Neuronal stem cell (in vitro differentiated cells): ENCODE results near the gene PPP1R3F.
"Not testable (repeated sequence)": the region's sequence is repeated elsewhere in the genome, so short reads cannot be mapped to it uniquely, and the experiment has no call there.

Experiments used
- DNase-seq: peaks from one replicate; pipeline ENCODE4 v3.0.0-alpha.2; 2013; ENCODE audit warnings: low spot score
- H2AFZ ChIP-seq: one replicate; pipeline ENCODE4 v1.6.1; 2013; ENCODE audit warnings: mild to moderate bottlenecking, low read length, inconsistent platforms
- H2AK5ac ChIP-seq: 2 replicates; pipeline ENCODE4 v1.6.1; 2013; ENCODE audit warnings: low read depth, mild to moderate bottlenecking, inconsistent platforms, low read length, moderate library complexity, mixed read lengths
- H2BK120ac ChIP-seq: 2 replicates; pipeline ENCODE4 v1.6.1; 2013; ENCODE audit warnings: low read depth, mild to moderate bottlenecking, inconsistent platforms, low read length, moderate library complexity, mixed read lengths
- H2BK12ac ChIP-seq: one replicate; pipeline ENCODE4 v1.6.1; 2013; ENCODE audit warnings: low read length, inconsistent platforms
- H2BK15ac ChIP-seq: 2 replicates; pipeline ENCODE4 v1.6.1; 2013; ENCODE audit warnings: mild to moderate bottlenecking, low read length, inconsistent platforms, mixed read lengths
- H2BK5ac ChIP-seq: one replicate; pipeline ENCODE4 v1.6.1; 2013; ENCODE audit warnings: inconsistent platforms, mild to moderate bottlenecking, low read length, moderate library complexity
- H3K14ac ChIP-seq: one replicate; pipeline ENCODE4 v1.6.1; 2013; ENCODE audit warnings: low read length, inconsistent platforms
- H3K18ac ChIP-seq: 2 replicates; pipeline ENCODE4 v1.6.1; 2013; ENCODE audit warnings: low read length, inconsistent platforms
- H3K23ac ChIP-seq: 2 replicates; pipeline ENCODE4 v1.6.1; 2013; ENCODE audit warnings: low read depth, mild to moderate bottlenecking, mixed read lengths, low read length, inconsistent platforms; ENCODE audit not compliant: poor library complexity
- H3K27ac ChIP-seq: replicated peaks from 3 replicates; pipeline ENCODE4 v1.5.1; 2013; ENCODE audit warnings: low read length, inconsistent platforms
- H3K27me3 ChIP-seq, 3 experiments: 2 replicates each; pipeline ENCODE4 v1.6.1; 2013; ENCODE audit warnings: low read length in 3 of 3, mild to moderate bottlenecking in 2 of 3, inconsistent platforms in 1 of 3, low read depth in 1 of 3, mixed read lengths in 1 of 3, moderate library complexity in 1 of 3; ENCODE audit not compliant: control insufficient read depth in 3 of 3, insufficient read depth in 3 of 3
- H3K36me3 ChIP-seq, 2 donors: replicated peaks in 1 of 2; 2 replicates each; pipeline ENCODE4 v1.6.1; 2013; ENCODE audit warnings: low read length in 2 of 2; ENCODE audit not compliant: control insufficient read depth in 2 of 2, insufficient read depth in 2 of 2
- H3K4ac ChIP-seq: 2 replicates; pipeline ENCODE4 v1.6.1; 2013; ENCODE audit warnings: inconsistent platforms, mild to moderate bottlenecking, low read length, moderate library complexity
- H3K4me1 ChIP-seq, 2 donors: 1 replicate in 1 of 2; 2 replicates in 1 of 2; pipeline ENCODE4 v1.6.1; 2013; ENCODE audit warnings: low read length in 2 of 2, low read depth in 1 of 2; ENCODE audit not compliant: control insufficient read depth in 2 of 2, insufficient read depth in 1 of 2
- H3K4me2 ChIP-seq: one replicate; pipeline ENCODE4 v1.6.1; 2013; ENCODE audit warnings: mild to moderate bottlenecking, low read length, inconsistent platforms; ENCODE audit not compliant: insufficient read depth, poor library complexity, severe bottlenecking
- H3K4me3 ChIP-seq, 2 donors: 2 replicates each; pipeline ENCODE4 v1.5.1; 2013; ENCODE audit warnings: low read length in 2 of 2, mild to moderate bottlenecking in 2 of 2, inconsistent platforms in 1 of 2, moderate library complexity in 1 of 2
- H3K79me1 ChIP-seq: one replicate; pipeline ENCODE4 v1.6.1; 2013; ENCODE audit warnings: low read depth, mild to moderate bottlenecking, inconsistent platforms, low read length, moderate library complexity
- H3K9ac ChIP-seq: one replicate; pipeline ENCODE4 v1.6.1; 2013; ENCODE audit warnings: mild to moderate bottlenecking, low read depth, low read length, inconsistent platforms; ENCODE audit not compliant: poor library complexity
- H3K9me3 ChIP-seq, 2 donors: replicated peaks in 1 of 2; 2 replicates each; pipeline versions ENCODE3 to v1.6.1; 2013; ENCODE audit warnings: low read length in 2 of 2, mild to moderate bottlenecking in 2 of 2, inconsistent platforms in 1 of 2, low read depth in 1 of 2, mixed read lengths in 1 of 2, moderate library complexity in 1 of 2; ENCODE audit not compliant: control insufficient read depth in 2 of 2, insufficient read depth in 1 of 2
- H4K8ac ChIP-seq: one replicate; pipeline ENCODE4 v1.6.1; 2013; ENCODE audit warnings: low read depth, mild to moderate bottlenecking, inconsistent platforms, low read length, moderate library complexity
- H4K91ac ChIP-seq: one replicate; pipeline ENCODE4 v1.6.1; 2013; ENCODE audit warnings: low read length, low read depth, mild to moderate bottlenecking, inconsistent platforms; ENCODE audit not compliant: poor library complexity
- WGBS, 2 donors: extraction: QIAGEN DNeasy Blood & Tissue Kit; methylation state at CpG; one replicate each; pipeline ENCODE4 v1.1.7; 2013; ENCODE audit warnings: missing lambda C conversion rate in 2 of 2, mixed read lengths in 1 of 2; ENCODE audit not compliant: insufficient read length in 2 of 2, insufficient replicate concordance in 1 of 2; ENCODE audit errors: extremely low coverage in 2 of 2; 5-methylcytosine and 5-hydroxymethylcytosine counted together

The PPP1R3F gene

GRCh38 chrX:49312176-49312575 lies 42.6 kb downstream of the PPP1R3F start:
- H2AFZ ChIP-seq = no peak overlapping the region
- no peak overlapping the region for H2AK5ac ChIP-seq
- H3K36me3 ChIP-seq = no peaks in the 10 kb centered on the region
- peaks cover 0 to 2% of the 10 kb centered on the region in 2 donors for H3K4me1 ChIP-seq
- H4K91ac ChIP-seq = no peak overlapping the region
- H3K9me3 ChIP-seq = no peaks in the 10 kb centered on the region
- H3K9ac ChIP-seq = no peak overlapping the region
- H3K27ac ChIP-seq = no peak overlapping the region
- H3K4me2 ChIP-seq = no peak overlapping the region
- no peak overlapping the region for H3K4ac ChIP-seq
- H2BK12ac ChIP-seq = no peak overlapping the region
- H2BK120ac ChIP-seq = no peak overlapping the region
- no peak for DNase-seq
- H2BK15ac ChIP-seq = no peak overlapping the region
- no peak overlapping the region for H3K18ac ChIP-seq
- no peak overlapping the region for H3K23ac ChIP-seq
- H3K14ac ChIP-seq = no peak overlapping the region
- H3K4me3 ChIP-seq = no peak overlapping the region
- H2BK5ac ChIP-seq = no peak overlapping the region
- H4K8ac ChIP-seq = no peak overlapping the region
- no peaks in the 10 kb centered on the region for H3K79me1 ChIP-seq
- WGBS, 2 donors = no CpG with 5 or more reads among the region's 2 CpGs
- H3K27me3 ChIP-seq = peaks cover 0 to 28% (median 0%) of the 10 kb centered on the region in 3 experiments

- no CpG with 5 or more reads among the region's 4 CpGs for WGBS, 2 donors
- no peak overlapping the region for H3K4ac ChIP-seq
- no peak overlapping the region for H2BK5ac ChIP-seq
- no peaks in the 10 kb centered on the region for H3K9me3 ChIP-seq
- H3K14ac ChIP-seq = no peak overlapping the region
- H3K4me3 ChIP-seq = no peak overlapping the region
- H2BK120ac ChIP-seq = no peak overlapping the region
- no peak overlapping the region for H3K27ac ChIP-seq
- no peak overlapping the region for H3K4me2 ChIP-seq
- no peak overlapping the region for H4K91ac ChIP-seq
- H2AK5ac ChIP-seq = no peak overlapping the region
- H3K79me1 ChIP-seq = no peaks in the 10 kb centered on the region
- H3K4me1 ChIP-seq = no peaks in the 10 kb centered on the region
- no peak overlapping the region for H3K23ac ChIP-seq
- H3K18ac ChIP-seq = no peak overlapping the region
- no peak overlapping the region for H3K9ac ChIP-seq
- no peak overlapping the region for H2AFZ ChIP-seq
- no peak overlapping the region for H2BK15ac ChIP-seq
- H2BK12ac ChIP-seq = no peak overlapping the region
- no peaks in the 10 kb centered on the region for H3K36me3 ChIP-seq
- no peak for DNase-seq
- peaks cover 0 to 17% (median 0%) of the 10 kb centered on the region in 3 experiments for H3K27me3 ChIP-seq
- no peak overlapping the region for H4K8ac ChIP-seq
Measured at GRCh38 chrX:49316085-49316484, 46.5 kb downstream of the PPP1R3F start.

GRCh38 chrX:49321737-49322136 lies 52.1 kb downstream of the PPP1R3F start, which contains the start of gene GAGE12J:
Gene GAGE12J (plus strand): TSS chrX:49322037. CDS start chrX:49323194, 1,157 bp downstream.
- WGBS, 2 donors = no CpG with 5 or more reads among the region's 16 CpGs
- not testable (repeated sequence) for H3K27me3 ChIP-seq, H4K8ac ChIP-seq

GRCh38 chrX:49322266-49322665 lies 52.7 kb downstream of the PPP1R3F start:
- H2AFZ ChIP-seq, H3K9ac ChIP-seq, H2BK120ac ChIP-seq, H3K14ac ChIP-seq, H3K36me3 ChIP-seq, H3K23ac ChIP-seq, H3K79me1 ChIP-seq, H2BK5ac ChIP-seq, H3K4me3 ChIP-seq, H2AK5ac ChIP-seq, H3K27ac ChIP-seq, H3K18ac ChIP-seq, H3K4me2 ChIP-seq, H2BK12ac ChIP-seq, H3K27me3 ChIP-seq, H3K9me3 ChIP-seq, DNase-seq, H4K8ac ChIP-seq, H3K4me1 ChIP-seq, H3K4ac ChIP-seq, H4K91ac ChIP-seq, H2BK15ac ChIP-seq: not testable (repeated sequence)
- WGBS, 2 donors = no CpG with 5 or more reads among the region's 27 CpGs

More at GRCh38 chrX:49321737-49322136, 52.1 kb downstream of the PPP1R3F start, which contains the start of gene GAGE12J:
- not testable (repeated sequence) for H3K79me1 ChIP-seq, H2AFZ ChIP-seq, H3K9ac ChIP-seq, H3K4me2 ChIP-seq, H3K4me3 ChIP-seq, H3K14ac ChIP-seq, H3K9me3 ChIP-seq, H2BK5ac ChIP-seq, H2AK5ac ChIP-seq, H3K23ac ChIP-seq, H3K18ac ChIP-seq, H3K27ac ChIP-seq, H2BK12ac ChIP-seq, H4K91ac ChIP-seq, DNase-seq, H2BK15ac ChIP-seq, H2BK120ac ChIP-seq, H3K4ac ChIP-seq, H3K4me1 ChIP-seq, H3K36me3 ChIP-seq
